ENCODE measurements around the gene TAGLN. TPM values are rescaled to one million over a fixed set of nuclear protein-coding genes. Genes with fewer than 3 reads are reported as not detected.
"Not testable (repeated sequence)": the region's sequence is repeated elsewhere in the genome, so short reads cannot be mapped to it uniquely, and the experiment has no call there.

TAGLN gene
- total and polyA plus RNA-seq, 8 donors = 24.1 to 430 (median 75.7) TPM

- 31 to 36% methylated on average over 21 to 22 of the region's 22 CpGs for WGBS, 2 donors
- Histone ChIP-seq H3K9me3 (no peaks in the 10 kb centered on the region), H3K4me3 (peak overlapping the region in 2 of 4 donors; percentile 82 to 86), H3K4me1 (peaks cover 8 to 36% (median 18%) of the 10 kb centered on the region in 3 donors), H3K36me3 (peaks cover 0 to 10% (median 4%) of the 10 kb centered on the region in 3 donors), H3K27me3 (no peaks in the 10 kb centered on the region), H3K27ac (peak overlapping the region in 3 of 4 donors; percentile 7 to 98 (median 92))
- FAIRE-seq (no peak), ATAC-seq (peak; percentile 43 to 62 (median 60)), DNase-seq (peak; percentile 81 to 92 (median 84))
- TF ChIP-seq CTCF (IDR thresholded peaks at IDR 0.05) = peak; percentile 29 to 56 (median 48)
- intact Hi-C loops (cut with DNase I) = loop anchor here in 1 of 3 donors (5.0 kb wide), 1 partner anchor 41 kb away; no protein-coding TSS in a partner anchor
Measured at GRCh38 chr11:117180661-117181585, 18.2 kb upstream of the TAGLN start.

DNA sequence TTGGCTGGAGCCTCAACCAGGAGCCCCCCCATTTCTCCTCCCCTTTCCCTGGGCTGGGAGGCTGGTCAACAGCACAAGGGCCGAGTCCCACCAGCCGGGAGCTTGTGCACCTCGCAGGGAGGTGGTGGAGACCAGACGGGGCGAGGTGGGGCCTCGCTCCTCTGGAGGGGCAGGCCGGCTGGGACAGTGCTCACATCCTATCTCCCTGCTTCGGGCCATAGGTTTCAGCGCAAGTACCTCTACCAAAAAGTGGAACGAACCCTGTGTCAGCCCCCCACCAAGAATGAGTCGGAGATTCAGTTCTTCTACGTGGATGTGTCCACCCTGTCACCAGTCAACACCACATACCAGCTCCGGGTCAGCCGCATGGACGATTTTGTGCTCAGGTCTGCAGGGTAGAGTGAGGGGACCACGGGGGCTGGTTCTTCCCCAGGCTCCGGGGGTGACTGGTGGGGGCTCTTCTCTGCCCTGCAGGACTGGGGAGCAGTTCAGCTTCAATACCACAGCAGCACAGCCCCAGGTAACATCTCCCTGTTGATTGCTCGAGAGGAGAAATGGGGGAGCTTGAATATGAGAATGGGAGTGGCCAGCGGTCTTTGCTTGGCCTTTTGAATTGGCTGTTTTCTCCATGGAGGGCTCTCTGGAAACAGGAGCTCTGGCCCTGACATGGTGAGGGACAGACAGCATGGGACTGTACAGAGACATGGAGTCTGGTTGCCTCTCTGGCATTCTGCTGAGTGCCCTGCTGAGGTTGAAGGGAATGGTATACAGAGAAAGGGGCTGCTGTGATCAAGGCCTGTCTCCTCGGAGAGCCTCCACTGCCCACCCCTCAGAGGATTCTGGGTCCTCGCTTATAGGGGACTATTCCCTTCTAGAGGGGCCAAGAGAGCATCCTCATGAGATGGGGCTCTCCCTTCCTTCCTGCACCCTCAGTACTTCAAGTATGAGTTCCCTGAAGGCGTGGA lies 17.3 kb upstream of the TAGLN start:
- Histone ChIP-seq H3K27me3 (no peaks in the 10 kb centered on the region), H3K27ac (no peak overlapping the region), H3K9me3 (no peaks in the 10 kb centered on the region), H3K4me1 (peaks cover 8 to 36% (median 20%) of the 10 kb centered on the region in 3 donors), H3K4me3 (peak overlapping the region in 2 of 4 donors; percentile 4 to 82), H3K36me3 (peaks cover 0 to 10% (median 4%) of the 10 kb centered on the region in 3 donors)
- FAIRE-seq = no peak
- no peak for ATAC-seq
- WGBS, 2 donors = 53 to 70% methylated on average over 22 of the region's 22 CpGs
- intact Hi-C loops (cut with DNase I) = loop anchor here in 1 of 3 donors (5.0 kb wide), 1 partner anchor 40 kb away; no protein-coding TSS in a partner anchor
- DNase-seq = peak in 1 of 6 donors; percentile 18
- TF ChIP-seq CTCF (IDR thresholded peaks at IDR 0.05) = no peak

DNA sequence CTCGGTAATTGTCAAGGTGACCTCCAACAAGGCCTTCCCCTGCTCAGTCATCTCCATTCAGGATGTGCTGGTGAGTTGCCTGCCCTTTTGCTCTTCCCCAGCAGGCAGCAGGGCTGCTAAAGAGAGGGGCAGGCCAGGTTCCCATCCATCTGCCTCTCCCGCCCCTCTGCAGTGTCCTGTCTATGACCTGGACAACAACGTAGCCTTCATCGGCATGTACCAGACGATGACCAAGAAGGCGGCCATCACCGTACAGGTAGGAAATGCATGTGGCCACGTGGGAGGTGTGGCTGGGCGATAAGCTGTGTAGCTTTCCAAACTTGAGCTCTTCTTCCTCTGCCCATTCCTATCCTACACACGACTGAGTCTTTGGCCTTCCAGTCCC lies 16.6 kb upstream of the TAGLN start:
- DNase-seq = peak in 1 of 6 donors; percentile 13
- no peaks in the 10 kb centered on the region for H3K27me3 ChIP-seq
- 69 to 76% methylated on average over 10 of the region's 10 CpGs for WGBS, 2 donors
- no peak overlapping the region for H3K4me3 ChIP-seq
- H3K27ac ChIP-seq = peak overlapping the region in 1 of 4 donors; percentile 5
- intact Hi-C loops (cut with DNase I) = loop anchor here in 1 of 3 donors (5.0 kb wide), 1 partner anchor 40 kb away; no protein-coding TSS in a partner anchor
- H3K36me3 ChIP-seq = peaks cover 0 to 12% (median 4%) of the 10 kb centered on the region in 3 donors
- no peaks in the 10 kb centered on the region for H3K9me3 ChIP-seq
- no peak for ATAC-seq
- peaks cover 8 to 34% (median 20%) of the 10 kb centered on the region in 3 donors for H3K4me1 ChIP-seq
- no peak for TF ChIP-seq CTCF (IDR thresholded peaks at IDR 0.05)
- FAIRE-seq = no peak

GRCh38 chr11:117183178-117183577 lies 16.0 kb upstream of the TAGLN start:
- not testable (repeated sequence) for H3K27me3 ChIP-seq, ATAC-seq, H3K4me3 ChIP-seq, H3K9me3 ChIP-seq, FAIRE-seq, DNase-seq
- WGBS, 2 donors = 84 to 92% methylated on average over 13 of the region's 13 CpGs
- intact Hi-C loops (cut with DNase I) = loop anchor here in 1 of 3 donors (5.0 kb wide), 1 partner anchor 39 kb away; no protein-coding TSS in a partner anchor
- peaks cover 8 to 33% (median 20%) of the 10 kb centered on the region in 3 donors for H3K4me1 ChIP-seq
- H3K36me3 ChIP-seq = peaks cover 0 to 18% (median 6%) of the 10 kb centered on the region in 3 donors
- peak overlapping the region in 1 of 4 donors; percentile 5 for H3K27ac ChIP-seq
